ENCODE results near the gene SNF8. TPM values are rescaled to one million over a fixed set of nuclear protein-coding genes. Genes with fewer than 3 reads are reported as not detected.

The SNF8 gene
- total RNA-seq, 1 donor from 2014 or later: 36.5 TPM

DNA sequence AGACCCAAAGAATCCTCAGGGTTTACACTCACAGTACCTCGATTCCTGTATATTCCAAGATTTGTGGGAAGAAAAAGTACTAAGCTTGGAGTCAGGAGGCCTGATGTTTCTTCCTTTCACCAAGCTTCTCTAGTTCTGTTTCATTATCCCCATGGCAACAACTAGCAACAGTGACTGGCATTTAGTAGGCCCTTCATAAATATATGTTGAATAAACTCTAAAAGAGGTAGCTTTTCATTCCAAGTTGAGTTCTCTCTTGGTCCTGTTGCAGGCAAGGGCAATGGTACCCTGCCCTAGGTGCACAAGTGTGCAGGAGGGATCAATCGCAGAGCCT lies 37.0 kb downstream of the SNF8 start:
- Histone ChIP-seq H3K27me3 (no peaks in the 10 kb centered on the region), H3K4me1 (peaks cover 0 to 24% of the 10 kb centered on the region in 2 donors), H3K27ac (peak overlapping the region; percentile 86 to 96), H3K4me3 (peak overlapping the region; percentile 75 to 99), H3K36me3 (peaks cover 0 to 11% of the 10 kb centered on the region in 2 donors), H3K9me3 (no peaks in the 10 kb centered on the region)
- DNase-seq (ENCODE audit: low spot score in 2 of 2): no peak
- intact Hi-C loops (cut with DNase I): loop anchor here (1.0 to 2.0 kb wide), 2 partner anchors 15 to 37 kb away; partner anchors contain the start of genes ATP5MC1 and SNF8
- TF ChIP-seq, protein P1, sequence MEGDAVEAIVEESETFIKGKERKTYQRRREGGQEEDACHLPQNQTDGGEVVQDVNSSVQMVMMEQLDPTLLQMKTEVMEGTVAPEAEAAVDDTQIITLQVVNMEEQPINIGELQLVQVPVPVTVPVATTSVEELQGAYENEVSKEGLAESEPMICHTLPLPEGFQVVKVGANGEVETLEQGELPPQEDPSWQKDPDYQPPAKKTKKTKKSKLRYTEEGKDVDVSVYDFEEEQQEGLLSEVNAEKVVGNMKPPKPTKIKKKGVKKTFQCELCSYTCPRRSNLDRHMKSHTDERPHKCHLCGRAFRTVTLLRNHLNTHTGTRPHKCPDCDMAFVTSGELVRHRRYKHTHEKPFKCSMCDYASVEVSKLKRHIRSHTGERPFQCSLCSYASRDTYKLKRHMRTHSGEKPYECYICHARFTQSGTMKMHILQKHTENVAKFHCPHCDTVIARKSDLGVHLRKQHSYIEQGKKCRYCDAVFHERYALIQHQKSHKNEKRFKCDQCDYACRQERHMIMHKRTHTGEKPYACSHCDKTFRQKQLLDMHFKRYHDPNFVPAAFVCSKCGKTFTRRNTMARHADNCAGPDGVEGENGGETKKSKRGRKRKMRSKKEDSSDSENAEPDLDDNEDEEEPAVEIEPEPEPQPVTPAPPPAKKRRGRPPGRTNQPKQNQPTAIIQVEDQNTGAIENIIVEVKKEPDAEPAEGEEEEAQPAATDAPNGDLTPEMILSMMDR (IDR thresholded peaks at IDR 0.05): no peak

DNA sequence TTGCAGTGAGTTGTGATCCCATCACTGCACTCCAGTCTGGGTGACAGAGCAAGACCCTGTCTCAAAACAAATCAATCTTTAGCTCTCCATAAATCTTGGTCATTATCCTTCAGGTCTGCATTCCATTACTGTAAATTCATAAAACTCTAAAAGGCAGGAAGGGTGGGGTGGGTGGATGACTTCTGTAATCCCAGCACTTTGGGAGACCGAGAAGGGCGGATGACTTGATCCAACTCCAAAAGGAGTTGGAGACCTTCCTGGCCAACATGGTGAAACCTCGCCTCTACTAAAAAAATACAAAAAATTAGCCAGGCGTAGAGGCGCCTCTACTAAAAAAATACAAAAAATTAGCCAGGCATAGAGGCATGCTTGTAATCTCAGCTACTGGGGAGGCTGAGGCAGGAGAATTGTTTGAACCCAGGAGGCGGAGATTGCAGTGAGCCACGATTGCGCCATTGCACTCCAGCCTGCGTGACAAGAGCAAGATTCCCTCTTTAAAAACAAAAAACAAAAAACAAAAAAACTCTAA lies 38.6 kb downstream of the SNF8 start:
- intact Hi-C loops (cut with DNase I): no loop called here
- TF ChIP-seq, protein P1 (IDR thresholded peaks at IDR 0.05): no peak
- DNase-seq (ENCODE audit: low spot score in 2 of 2): no peak

DNA sequence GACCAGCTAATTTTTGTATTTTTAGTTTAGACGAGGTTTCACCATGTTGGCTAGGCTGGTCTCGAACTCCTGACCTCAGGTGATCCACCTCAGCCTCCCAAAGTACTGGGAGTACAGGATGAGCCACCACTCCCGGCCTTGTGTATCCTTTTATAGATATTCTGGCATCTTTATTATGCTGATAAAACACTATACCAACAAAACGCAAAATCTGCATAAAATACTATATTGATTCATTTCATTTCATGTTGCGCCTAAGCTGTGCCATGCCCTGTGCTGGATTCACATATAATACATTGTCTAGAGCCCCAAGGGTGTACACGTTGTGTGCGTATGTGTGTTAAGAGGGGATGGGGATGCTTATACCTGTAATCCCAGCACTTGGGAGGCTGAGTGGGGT lies 40.2 kb downstream of the SNF8 start:
- intact Hi-C loops (cut with DNase I): no loop called here
- no peak overlapping the region for H3K27ac ChIP-seq
- H3K27me3 ChIP-seq: no peaks in the 10 kb centered on the region
- TF ChIP-seq, protein P1 (IDR thresholded peaks at IDR 0.05): no peak
- H3K9me3 ChIP-seq: no peaks in the 10 kb centered on the region
- H3K4me1 ChIP-seq: peaks cover 0 to 7% of the 10 kb centered on the region in 2 donors
- no peak for DNase-seq (ENCODE audit: low spot score in 2 of 2)
- H3K4me3 ChIP-seq: no peak overlapping the region
- no peaks in the 10 kb centered on the region for H3K36me3 ChIP-seq

More for the DNA sequence above, 38.6 kb downstream of the SNF8 start:
- Histone ChIP-seq H3K4me1 (peaks cover 0 to 21% of the 10 kb centered on the region in 2 donors), H3K27me3 (no peaks in the 10 kb centered on the region), H3K36me3 (peaks cover 0 to 6% of the 10 kb centered on the region in 2 donors), H3K4me3 (no peak overlapping the region), H3K9me3 (no peaks in the 10 kb centered on the region), H3K27ac (no peak overlapping the region)

DNA sequence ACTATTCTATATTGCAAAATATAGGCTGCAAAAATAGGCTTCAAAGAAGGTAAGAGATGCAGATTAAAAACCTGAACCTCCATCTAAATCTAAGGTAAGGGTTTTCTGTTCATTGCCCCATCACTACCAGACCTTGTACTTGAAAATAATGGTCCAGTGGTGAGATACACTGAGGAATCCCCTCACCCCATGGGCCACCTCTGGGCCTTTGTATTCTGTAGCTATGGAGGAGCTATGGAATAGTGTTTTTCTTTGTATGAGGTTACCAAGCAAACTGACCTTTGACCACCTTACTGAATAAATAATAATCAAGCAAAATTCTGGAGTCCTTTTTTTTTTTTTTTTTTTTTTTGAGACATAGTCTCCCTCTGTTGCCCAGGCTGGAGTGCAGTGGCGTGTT lies 41.2 kb downstream of the SNF8 start:
- H3K36me3 ChIP-seq: no peaks in the 10 kb centered on the region
- no peaks in the 10 kb centered on the region for H3K27me3 ChIP-seq
- peaks cover 0 to 7% of the 10 kb centered on the region in 2 donors for H3K4me1 ChIP-seq
- no peak overlapping the region for H3K4me3 ChIP-seq
- DNase-seq (ENCODE audit: low spot score in 2 of 2): no peak
- no peaks in the 10 kb centered on the region for H3K9me3 ChIP-seq
- H3K27ac ChIP-seq: no peak overlapping the region
- TF ChIP-seq, protein P1 (IDR thresholded peaks at IDR 0.05): no peak
- intact Hi-C loops (cut with DNase I): no loop called here

DNA sequence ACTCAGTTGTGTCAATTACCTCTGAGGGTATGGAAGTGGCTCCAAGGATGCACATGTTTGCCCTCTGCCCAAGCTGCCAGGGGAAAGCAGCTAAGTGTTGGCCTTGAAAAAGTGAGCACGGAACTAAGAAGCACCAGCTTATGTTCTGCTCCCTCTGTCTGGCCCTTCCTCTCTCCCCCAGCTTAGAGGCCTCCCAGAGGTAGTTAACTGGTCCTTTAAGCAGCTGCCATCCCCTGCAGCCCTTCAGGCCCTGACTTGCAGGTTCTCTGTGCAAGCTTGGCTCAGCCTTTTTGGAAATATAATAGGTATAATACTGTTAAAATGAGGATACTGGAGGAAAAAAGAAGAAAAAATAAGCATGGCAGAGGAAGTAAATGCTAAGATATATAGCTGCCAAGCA lies 43.4 kb downstream of the SNF8 start:
- H3K4me1 ChIP-seq: no peaks in the 10 kb centered on the region
- H3K9me3 ChIP-seq: no peaks in the 10 kb centered on the region
- no peak for DNase-seq (ENCODE audit: low spot score in 2 of 2)
- no peak overlapping the region for H3K27ac ChIP-seq
- intact Hi-C loops (cut with DNase I): no loop called here
- no peaks in the 10 kb centered on the region for H3K27me3 ChIP-seq
- no peak overlapping the region for H3K4me3 ChIP-seq
- TF ChIP-seq, protein P1 (IDR thresholded peaks at IDR 0.05): no peak
- H3K36me3 ChIP-seq: peaks cover 0 to 12% of the 10 kb centered on the region in 2 donors

DNA sequence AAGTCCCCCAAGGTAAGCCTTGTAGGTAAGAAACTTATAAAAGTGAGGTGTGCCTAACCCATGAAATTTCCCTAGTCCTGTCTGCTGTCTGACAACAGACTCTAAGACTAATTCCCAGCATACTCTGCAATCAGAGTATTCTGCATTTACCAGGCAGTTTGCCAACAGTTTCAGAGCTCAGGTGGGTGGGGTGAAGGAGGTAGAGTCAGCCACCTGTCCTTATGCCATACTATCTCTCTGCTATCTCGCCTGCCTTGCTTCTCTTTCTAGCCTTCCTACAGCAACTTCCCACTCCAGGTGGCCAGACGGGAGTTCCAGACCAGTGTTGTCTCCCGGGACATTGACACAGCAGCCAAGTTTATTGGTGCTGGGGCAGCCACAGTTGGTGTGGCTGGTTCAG lies 49.8 kb downstream of the SNF8 start:
- no peak overlapping the region for H3K4me3 ChIP-seq
- no peak overlapping the region for H3K27ac ChIP-seq
- DNase-seq (ENCODE audit: low spot score in 2 of 2): no peak
- H3K36me3 ChIP-seq: peaks cover 7 to 24% of the 10 kb centered on the region in 2 donors
- intact Hi-C loops (cut with DNase I): loop anchor here (5.0 to 10.0 kb wide), 2 partner anchors 923 to 1200 kb away; partner anchors contain the start of genes CDK5RAP3 and TBKBP1
- H3K27me3 ChIP-seq: no peaks in the 10 kb centered on the region
- H3K4me1 ChIP-seq: peaks cover 7 to 8% of the 10 kb centered on the region in 2 donors
- H3K9me3 ChIP-seq: no peaks in the 10 kb centered on the region
- TF ChIP-seq, protein P1 (IDR thresholded peaks at IDR 0.05): no peak

Measured in ascending aorta (tissue), 2 donors.